SW480 (cell line): Measurements from ENCODE around the gene TSGA10IP.
A peak's percentile ranks its signal among the peaks of the same experiment; 100 is the strongest.

Experiments
- DNase-seq: peaks from one replicate; pipeline ENCODE4 v3.0.0-alpha.2; 2016; ENCODE audit warnings: low spot score

Gene TSGA10IP

GRCh38 chr11:65977621-65978390 is 32.5 kb downstream of the TSGA10IP start:
- no peak for DNase-seq

DNA sequence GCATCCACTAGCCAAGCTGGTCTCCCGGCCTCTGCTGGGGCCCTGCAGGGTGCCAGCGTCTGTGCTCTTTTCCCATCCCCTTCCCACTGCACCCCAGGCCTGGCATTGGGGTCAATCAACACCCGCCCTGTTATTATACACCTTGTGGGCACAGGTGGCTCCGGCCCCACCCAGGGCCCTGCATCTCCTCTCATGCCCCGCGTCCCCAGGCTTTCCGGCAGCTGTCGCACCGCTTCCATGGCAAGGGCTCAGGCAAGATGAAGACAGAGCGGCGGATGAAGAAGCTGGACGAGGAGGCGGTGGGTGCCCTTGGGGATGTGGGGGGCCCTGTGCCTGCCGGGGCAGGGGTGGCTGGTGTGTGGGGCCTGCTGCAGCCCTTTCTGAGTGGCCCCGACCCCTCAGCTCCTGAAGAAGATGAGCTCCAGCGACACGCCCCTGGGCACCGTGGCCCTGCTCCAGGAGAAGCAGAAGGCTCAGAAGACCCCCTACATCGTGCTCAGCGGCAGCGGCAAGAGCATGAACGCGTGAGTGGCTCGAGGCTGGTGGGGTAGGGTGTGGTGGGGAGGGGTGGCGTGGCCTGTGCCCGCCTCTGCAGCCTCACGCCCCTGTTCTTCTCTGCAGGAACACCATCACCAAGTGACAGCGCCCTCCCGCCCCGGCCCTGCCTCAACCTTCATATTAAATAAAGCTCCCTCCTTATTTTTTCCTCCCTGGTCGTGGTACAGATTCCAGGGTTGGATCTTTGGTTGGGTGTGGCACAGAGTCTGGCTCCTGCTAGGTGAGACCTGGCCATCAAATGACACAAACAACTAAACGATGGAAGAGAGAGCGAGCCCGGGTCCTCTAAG is 33.3 kb downstream of the TSGA10IP start:
- no peak for DNase-seq

DNA sequence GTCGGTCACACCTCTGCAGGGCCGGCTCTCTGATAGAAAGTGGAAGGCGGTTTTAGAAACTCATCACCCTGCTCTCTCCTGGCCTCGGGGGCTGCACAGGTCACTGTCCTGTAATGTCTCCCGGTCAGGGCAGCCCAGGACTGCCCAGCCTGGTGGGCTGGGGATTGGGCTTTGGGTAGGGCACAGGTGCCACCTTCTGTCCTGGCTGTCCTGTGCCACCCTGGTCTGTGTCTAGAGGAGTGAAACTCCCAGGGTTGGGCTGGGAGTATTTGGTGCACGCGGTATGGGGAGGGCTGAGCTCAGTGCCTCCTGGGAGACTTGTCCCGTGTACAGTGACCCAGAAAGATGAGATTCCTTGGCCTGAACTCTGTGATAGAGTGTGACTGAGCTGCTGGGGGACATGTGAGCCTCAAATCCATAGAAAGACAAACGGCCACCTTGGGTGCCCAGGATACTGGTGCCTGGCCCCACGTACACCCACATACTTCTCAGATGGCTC is 34.0 kb downstream of the TSGA10IP start:
- no peak for DNase-seq

GRCh38 chr11:65981101-65981740 is 35.9 kb downstream of the TSGA10IP start:
- no peak for DNase-seq

DNA sequence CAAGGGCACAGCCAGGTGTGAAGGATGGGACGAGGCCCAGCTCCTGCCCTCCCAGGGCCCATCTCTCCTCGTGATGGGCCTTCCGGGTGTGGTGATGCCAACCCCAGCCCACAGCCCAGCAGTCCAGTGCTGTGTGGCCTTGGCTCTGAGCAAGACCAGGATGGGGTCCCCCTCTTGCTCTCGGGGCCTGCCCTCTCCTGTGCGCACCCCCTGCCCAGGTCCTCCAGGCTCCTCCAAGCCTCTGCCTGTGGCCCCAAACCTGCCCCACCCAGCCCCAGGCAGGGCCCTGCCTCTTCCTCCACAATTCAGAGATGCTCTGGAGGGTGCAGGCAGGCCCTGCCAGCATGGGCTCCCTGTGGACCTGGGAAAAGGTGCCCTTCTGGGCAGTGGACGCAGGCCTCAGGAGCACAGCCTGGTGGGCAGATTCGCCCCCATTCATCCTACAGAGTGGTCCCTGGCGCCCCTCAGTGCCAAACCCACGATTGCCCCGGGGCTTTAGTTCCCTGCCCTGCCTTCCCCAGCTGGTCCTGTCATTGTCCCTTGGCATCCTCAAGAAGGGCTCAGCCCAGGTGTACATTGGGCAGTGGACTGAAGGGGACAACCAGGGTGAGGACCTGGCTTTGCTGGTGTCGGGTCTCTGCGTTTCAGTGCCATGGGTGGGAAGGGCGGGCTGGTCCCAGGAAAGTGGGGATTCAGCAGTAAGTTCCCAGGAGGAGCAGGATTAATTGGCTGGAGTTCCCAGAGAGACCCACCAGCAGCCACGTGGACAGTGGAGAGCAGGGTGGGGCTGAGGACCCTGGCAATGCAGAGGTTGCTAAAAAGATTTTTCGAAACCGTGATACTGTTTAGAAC is 36.9 kb downstream of the TSGA10IP start:
- DNase-seq, result no peak

- no peak for DNase-seq
Measured at GRCh38 chr11:65982824-65983588, 37.7 kb downstream of the TSGA10IP start.

DNA sequence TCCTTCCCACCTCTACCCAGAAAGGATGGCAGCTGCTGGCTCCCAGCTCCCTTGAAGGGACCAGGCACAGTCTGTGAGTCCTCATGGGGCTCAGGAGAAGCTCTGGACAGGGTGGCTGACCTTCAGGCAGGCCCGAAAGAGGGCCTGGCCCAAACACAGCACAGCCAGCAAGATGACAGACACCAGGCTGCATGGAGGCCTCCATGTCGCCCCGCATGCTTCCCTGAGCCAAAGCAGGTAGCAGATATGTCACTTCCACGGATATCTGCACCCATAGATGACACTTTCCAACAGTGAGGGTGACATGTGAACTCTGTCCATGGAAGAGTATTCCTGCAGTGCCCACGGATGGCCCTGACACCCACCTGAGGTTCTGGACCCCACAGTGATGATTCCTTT is 38.3 kb downstream of the TSGA10IP start:
- DNase-seq, result no peak

DNA sequence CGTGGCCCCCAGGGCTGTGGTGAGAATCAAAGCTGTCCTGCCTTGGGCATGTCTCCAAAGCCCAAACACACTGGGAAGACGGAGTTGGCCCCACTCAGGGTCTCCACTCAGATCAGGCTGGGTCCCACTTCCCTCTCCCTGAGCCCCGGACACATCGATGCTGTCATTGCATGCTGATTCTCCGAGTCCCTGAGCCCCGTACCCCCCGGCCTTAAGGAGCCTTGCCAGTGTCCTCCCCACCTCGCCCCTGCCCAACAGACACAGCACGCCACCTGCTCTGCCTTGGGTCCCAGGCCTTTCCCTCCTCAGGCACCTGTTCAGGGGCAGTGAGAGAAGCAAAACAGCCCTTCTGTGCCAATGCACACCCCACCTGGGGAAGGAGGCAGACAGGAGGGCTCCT is 42.1 kb downstream of the TSGA10IP start:
- no peak for DNase-seq

GRCh38 chr11:65988791-65989592 is 43.7 kb downstream of the TSGA10IP start:
- DNase-seq, result peak; percentile 93

DNA sequence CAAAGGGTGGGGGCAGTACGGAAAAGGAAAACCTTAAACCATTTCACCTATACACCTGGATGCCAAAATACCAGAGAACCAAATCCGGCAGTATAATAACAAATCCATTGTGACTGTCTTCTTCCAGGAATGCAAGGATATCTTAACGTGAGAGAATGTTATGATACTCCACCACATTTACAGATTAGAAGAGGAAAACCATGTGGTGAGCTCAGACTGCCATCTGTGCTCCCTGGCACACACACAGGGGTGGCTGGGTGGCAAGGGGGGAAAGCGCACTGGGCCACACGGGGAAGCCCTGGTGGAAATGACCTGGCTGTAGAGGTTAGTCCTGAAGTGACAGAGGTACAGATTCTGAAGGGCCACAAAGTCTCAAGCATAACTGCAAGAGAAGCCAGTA is 46.8 kb downstream of the TSGA10IP start:
- no peak for DNase-seq

GRCh38 chr11:65997286-65997685 is 52.0 kb downstream of the TSGA10IP start:
- DNase-seq, result no peak

- DNase-seq, result peak; percentile 97
Measured at GRCh38 chr11:66001942-66002647, 56.8 kb downstream of the TSGA10IP start, which contains the start of the genes BANF1 and EIF1AD. Gene BANF1 (plus strand): TSS chr11:66002503. CDS start chr11:66003251, 748 bp downstream. Gene EIF1AD (minus strand): TSS chr11:66002157. CDS start chr11:66000389, 1,768 bp downstream.

DNA sequence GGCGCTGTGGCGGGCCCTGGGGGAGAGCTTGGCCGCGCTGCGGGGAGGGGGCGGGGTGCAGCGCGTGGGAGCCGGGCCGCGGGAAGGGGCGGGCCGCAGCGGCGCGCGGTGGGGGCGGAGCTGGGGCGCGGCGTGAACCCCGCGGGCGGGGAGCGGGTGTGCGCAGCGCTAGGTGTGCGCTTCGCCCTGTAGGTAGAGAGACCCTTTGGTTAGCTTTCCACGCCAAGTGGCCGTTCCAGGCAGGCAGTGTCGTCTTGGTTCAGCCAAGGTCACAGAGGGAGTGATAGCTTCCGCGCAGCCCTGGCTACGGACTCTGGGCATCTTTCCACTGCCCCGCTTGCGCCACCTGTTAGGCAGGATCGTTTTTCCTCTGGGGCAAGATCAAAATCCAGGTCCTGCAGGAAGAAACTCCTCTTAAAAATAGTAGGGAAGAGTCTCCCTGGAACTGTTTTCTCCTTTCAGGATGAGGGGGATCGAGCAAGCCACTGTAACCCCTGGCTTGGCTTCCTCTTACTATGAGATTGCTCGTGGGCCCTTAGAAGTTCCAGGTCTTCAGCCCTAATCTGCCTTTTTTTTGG is 57.5 kb downstream of the TSGA10IP start:
- DNase-seq, result peak; percentile 38

DNA sequence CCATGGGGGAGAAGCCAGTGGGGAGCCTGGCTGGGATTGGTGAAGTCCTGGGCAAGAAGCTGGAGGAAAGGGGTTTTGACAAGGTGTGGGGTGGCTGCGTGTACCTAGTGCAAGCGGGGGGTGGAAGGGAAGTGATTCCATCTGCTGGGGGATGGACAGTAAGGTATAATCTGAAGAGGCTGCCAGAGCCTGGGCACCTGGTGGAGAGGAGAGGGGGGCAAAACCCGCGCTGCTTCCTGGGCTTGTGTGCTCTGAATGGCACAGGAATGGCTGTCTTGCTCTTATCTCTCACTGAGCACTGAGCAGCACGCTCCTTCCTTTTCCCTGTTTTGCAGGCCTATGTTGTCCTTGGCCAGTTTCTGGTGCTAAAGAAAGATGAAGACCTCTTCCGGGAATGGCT is 58.0 kb downstream of the TSGA10IP start:
- DNase-seq, result no peak

GRCh38 chr11:66004186-66004585 is 58.9 kb downstream of the TSGA10IP start:
- no peak for DNase-seq

DNA sequence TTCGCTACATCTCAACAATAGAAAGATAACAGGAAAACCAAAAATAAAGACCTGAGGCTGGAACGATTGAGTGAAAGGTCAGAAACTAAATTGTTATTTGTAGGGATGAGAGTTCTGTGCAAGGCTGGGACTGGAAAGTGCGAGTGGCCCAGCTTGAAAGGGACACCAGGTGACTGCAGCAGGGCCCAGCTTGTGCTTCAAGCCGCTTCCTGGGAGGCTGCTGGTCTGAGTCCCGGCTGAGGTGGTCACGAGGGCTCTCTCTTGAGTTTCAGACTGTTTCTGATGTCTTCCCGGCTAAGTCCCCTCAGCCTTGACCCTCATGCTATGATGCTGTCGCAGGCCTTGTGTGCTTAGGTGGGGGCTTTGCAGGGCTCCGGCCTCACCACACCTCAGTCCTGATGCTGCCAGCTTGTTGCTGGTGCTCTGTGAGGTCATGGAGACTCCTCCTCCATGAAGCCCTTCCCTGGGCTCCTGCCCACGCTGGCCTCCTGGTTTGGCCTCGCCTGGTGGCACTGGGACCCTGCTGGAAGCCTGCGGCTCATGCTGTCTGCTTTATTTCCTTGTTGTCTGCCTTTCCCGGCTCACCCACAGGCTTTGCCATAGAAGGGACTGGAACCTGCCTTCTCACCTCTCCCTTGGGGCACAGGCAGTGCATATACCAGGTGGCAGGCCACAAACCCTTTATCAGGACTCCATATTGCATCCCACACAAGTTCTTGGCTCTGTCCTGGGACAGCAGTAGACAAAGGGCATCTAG is 61.0 kb downstream of the TSGA10IP start:
- DNase-seq, result no peak

DNA sequence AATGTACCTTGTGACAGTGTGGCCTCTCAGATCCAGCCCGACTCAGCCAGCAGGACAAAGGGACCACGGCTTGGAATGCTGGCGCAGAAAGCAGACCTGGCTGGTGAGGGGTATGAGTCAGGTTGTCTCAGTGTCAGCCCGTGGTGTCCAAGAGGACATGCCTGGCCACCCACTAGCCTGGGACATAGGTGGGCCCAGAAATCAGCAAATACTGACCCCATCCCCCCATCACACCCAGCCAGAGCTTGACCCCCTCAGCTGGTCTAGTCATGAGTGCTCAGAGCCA is 61.6 kb downstream of the TSGA10IP start:
- DNase-seq, result no peak

GRCh38 chr11:66007201-66007634 is 61.9 kb downstream of the TSGA10IP start:
- no peak for DNase-seq
